ENCODE data around the gene CNTNAP5. TPM values are rescaled to one million over a fixed set of nuclear protein-coding genes. Genes with fewer than 3 reads are reported as not detected.

The CNTNAP5 gene
- total RNA-seq, 4 donors from 2014 or later = not detected

DNA sequence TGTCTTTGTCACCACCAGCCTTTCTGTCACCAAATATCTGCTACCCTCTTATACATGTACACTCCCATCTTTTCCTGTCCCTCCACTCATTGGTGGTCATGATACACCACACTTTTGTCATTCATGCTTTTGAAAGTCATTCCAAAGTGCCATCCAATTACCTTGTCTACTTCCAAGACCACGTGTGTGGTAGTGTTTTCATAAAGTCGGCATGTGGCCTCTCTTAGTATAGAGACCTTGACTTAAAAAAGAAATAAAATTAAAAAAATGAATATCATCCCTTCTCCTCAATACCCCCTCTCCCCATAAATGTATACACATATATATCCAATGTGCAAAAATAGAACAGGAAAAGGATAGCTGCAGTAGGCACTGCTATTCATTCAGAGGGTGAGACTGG is 271.4 kb downstream of the CNTNAP5 start:
- no peak for DNase-seq
- Histone ChIP-seq H3K27me3 (no peaks in the 10 kb centered on the region), H3K9me3 (no peaks in the 10 kb centered on the region), H3K27ac (no peak overlapping the region), H3K36me3 (no peaks in the 10 kb centered on the region), H3K4me3 (no peak overlapping the region), H3K4me1 (no peaks in the 10 kb centered on the region)
- intact Hi-C loops (cut with DNase I; ENCODE audit: low total_unique reads) (no loop called here), in situ Hi-C loops (cut with MboI; ENCODE audit: low sequenced_read_pairs in 4 of 4) (no loop called here)
- TF ChIP-seq, protein P1, sequence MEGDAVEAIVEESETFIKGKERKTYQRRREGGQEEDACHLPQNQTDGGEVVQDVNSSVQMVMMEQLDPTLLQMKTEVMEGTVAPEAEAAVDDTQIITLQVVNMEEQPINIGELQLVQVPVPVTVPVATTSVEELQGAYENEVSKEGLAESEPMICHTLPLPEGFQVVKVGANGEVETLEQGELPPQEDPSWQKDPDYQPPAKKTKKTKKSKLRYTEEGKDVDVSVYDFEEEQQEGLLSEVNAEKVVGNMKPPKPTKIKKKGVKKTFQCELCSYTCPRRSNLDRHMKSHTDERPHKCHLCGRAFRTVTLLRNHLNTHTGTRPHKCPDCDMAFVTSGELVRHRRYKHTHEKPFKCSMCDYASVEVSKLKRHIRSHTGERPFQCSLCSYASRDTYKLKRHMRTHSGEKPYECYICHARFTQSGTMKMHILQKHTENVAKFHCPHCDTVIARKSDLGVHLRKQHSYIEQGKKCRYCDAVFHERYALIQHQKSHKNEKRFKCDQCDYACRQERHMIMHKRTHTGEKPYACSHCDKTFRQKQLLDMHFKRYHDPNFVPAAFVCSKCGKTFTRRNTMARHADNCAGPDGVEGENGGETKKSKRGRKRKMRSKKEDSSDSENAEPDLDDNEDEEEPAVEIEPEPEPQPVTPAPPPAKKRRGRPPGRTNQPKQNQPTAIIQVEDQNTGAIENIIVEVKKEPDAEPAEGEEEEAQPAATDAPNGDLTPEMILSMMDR (IDR thresholded peaks at IDR 0.05 in 4 of 5, conservative IDR thresholded peaks at IDR 0.05 in 1 of 5) = no peak
- TF ChIP-seq POLR2A (IDR thresholded peaks at IDR 0.05) = no peak
- ATAC-seq = no peak

- Histone ChIP-seq H3K4me1 (no peaks in the 10 kb centered on the region), H3K9me3 (no peaks in the 10 kb centered on the region), H3K36me3 (no peaks in the 10 kb centered on the region), H3K27ac (no peak overlapping the region), H3K27me3 (no peaks in the 10 kb centered on the region), H3K4me3 (no peak overlapping the region)
- no peak for DNase-seq
- TF ChIP-seq, protein P1 (IDR thresholded peaks at IDR 0.05 in 4 of 5, conservative IDR thresholded peaks at IDR 0.05 in 1 of 5) = no peak
- TF ChIP-seq POLR2A (IDR thresholded peaks at IDR 0.05) = no peak
- intact Hi-C loops (cut with DNase I; ENCODE audit: low total_unique reads) (no loop called here), in situ Hi-C loops (cut with MboI; ENCODE audit: low sequenced_read_pairs in 4 of 4) (no loop called here)
- ATAC-seq = no peak
These were observed 276.8 kb downstream of the CNTNAP5 start for GRCh38 chr2:124301915-124302314.

GRCh38 chr2:124308319-124309062 is 283.4 kb downstream of the CNTNAP5 start:
- no peak for DNase-seq
- TF ChIP-seq POLR2A (IDR thresholded peaks at IDR 0.05) = no peak
- TF ChIP-seq, protein P1 (IDR thresholded peaks at IDR 0.05 in 4 of 5, conservative IDR thresholded peaks at IDR 0.05 in 1 of 5) = no peak
- Histone ChIP-seq H3K4me3 (no peak overlapping the region), H3K36me3 (no peaks in the 10 kb centered on the region), H3K9me3 (no peaks in the 10 kb centered on the region), H3K4me1 (no peaks in the 10 kb centered on the region), H3K27ac (no peak overlapping the region), H3K27me3 (no peaks in the 10 kb centered on the region)
- in situ Hi-C loops (cut with MboI; ENCODE audit: low sequenced_read_pairs in 4 of 4) = no loop called here
- intact Hi-C loops (cut with DNase I; ENCODE audit: low total_unique reads) = no loop called here
- no peak for ATAC-seq

GRCh38 chr2:124309563-124310138 is 284.6 kb downstream of the CNTNAP5 start:
- in situ Hi-C loops (cut with MboI; ENCODE audit: low sequenced_read_pairs in 4 of 4) (no loop called here), intact Hi-C loops (cut with DNase I; ENCODE audit: low total_unique reads) (no loop called here)
- DNase-seq (no peak), ATAC-seq (no peak)
- Histone ChIP-seq H3K27me3 (no peaks in the 10 kb centered on the region), H3K36me3 (no peaks in the 10 kb centered on the region), H3K4me3 (no peak overlapping the region), H3K9me3 (no peaks in the 10 kb centered on the region), H3K4me1 (no peaks in the 10 kb centered on the region), H3K27ac (no peak overlapping the region)
- TF ChIP-seq POLR2A (IDR thresholded peaks at IDR 0.05) = no peak
- TF ChIP-seq, protein P1 (IDR thresholded peaks at IDR 0.05 in 4 of 5, conservative IDR thresholded peaks at IDR 0.05 in 1 of 5) = no peak

All from gastrocnemius medialis (tissue), 4 donors.